Smooth muscle cell (in vitro differentiated cells): ENCODE measurements around the gene TXN2. TPM values are rescaled to one million over a fixed set of nuclear protein-coding genes. Genes with fewer than 3 reads are reported as not detected.
"Not testable (repeated sequence)": the region's sequence is repeated elsewhere in the genome, so short reads cannot be mapped to it uniquely, and the experiment has no call there.

Source experiments
- DNase-seq: peaks from one replicate; lab custom pipeline; 2025; ENCODE audit not compliant: unreplicated experiment; lab: John Stamatoyannopoulos, UW
- H2AFZ ChIP-seq: fragments of 200-600 bp; sonication (generic); 2 replicates; pipeline ENCODE4 v1.6.0; 2016; ENCODE audit warnings: antibody characterized with exemption, low read depth, mild to moderate bottlenecking
- H3F3A ChIP-seq: fragments of 200-600 bp; sonication (generic); 2 replicates; pipeline ENCODE4 v1.6.0; 2017; ENCODE audit warnings: antibody characterized with exemption, low read depth
- H3K27ac ChIP-seq: fragments of 200-600 bp; sonication (generic); 2 replicates; pipeline ENCODE4 v1.5.1; 2016; ENCODE audit warnings: low read depth, mild to moderate bottlenecking
- H3K27me3 ChIP-seq: fragments of 200-600 bp; sonication (generic); 2 replicates; pipeline ENCODE4 v1.6.1; 2016; ENCODE audit warnings: low read depth, mild to moderate bottlenecking
- H3K36me3 ChIP-seq: fragments of 200-600 bp; sonication (generic); 2 replicates; pipeline ENCODE4 v1.5.1; 2016; ENCODE audit warnings: low read depth
- H3K4me1 ChIP-seq: fragments of 200-600 bp; sonication (generic); 2 replicates; pipeline ENCODE4 v1.5.1; 2016; ENCODE audit warnings: low read depth
- H3K4me2 ChIP-seq: fragments of 200-600 bp; sonication (generic); 2 replicates; pipeline ENCODE4 v1.6.0; 2016; ENCODE audit warnings: mild to moderate bottlenecking
- H3K4me3 ChIP-seq: fragments of 200-600 bp; sonication (generic); 2 replicates; pipeline ENCODE4 v1.5.1; 2016; ENCODE audit warnings: mild to moderate bottlenecking
- H3K79me2 ChIP-seq: fragments of 200-600 bp; sonication (generic); 2 replicates; pipeline ENCODE4 v1.6.0; 2016; ENCODE audit warnings: low read depth, mild to moderate bottlenecking
- H3K9ac ChIP-seq: fragments of 200-600 bp; sonication (generic); 2 replicates; pipeline ENCODE4 v1.6.0; 2016; ENCODE audit warnings: low read depth
- H3K9me3 ChIP-seq: fragments of 200-600 bp; sonication (generic); replicated peaks from 2 replicates; pipeline ENCODE4 v1.5.1; 2016; ENCODE audit warnings: low read depth
- H4K20me1 ChIP-seq: fragments of 200-600 bp; sonication (generic); 2 replicates; pipeline ENCODE4 v1.6.0; 2016; ENCODE audit warnings: low read depth
- WGBS: methylation state at CpG from one replicate; pipeline ENCODE4 v1.1.7; 2016; ENCODE audit warnings: low lambda C conversion rate; 5-methylcytosine and 5-hydroxymethylcytosine counted together
- polyA plus RNA-seq: library from polyadenylated mRNA; unstranded; fragments of >200 nt; fragmentation: Nextera tagmentation; extraction: Ambion mirVana; gene quantifications from 2 replicates; pipeline ENCODE4 v1.2.1, GENCODE V29; 2016
- total RNA-seq: library from RNA; depleted of rRNA; stranded (reverse); fragments of >200 nt; gene quantifications from 2 replicates; pipeline ENCODE4 v1.2.3, GENCODE V29; 2014
- TF ChIP-seq, protein P1 (sequence below): fragments of 200-600 bp; sonication (generic); IDR thresholded peaks from 2 replicates; pipeline ENCODE4 v1.5.1; 2017; ENCODE audit warnings: borderline replicate concordance, mild to moderate bottlenecking, antibody characterized with exemption; ENCODE audit not compliant: insufficient read depth, poor library complexity, severe bottlenecking

Gene TXN2
- total and polyA plus RNA-seq, 2 experiments from 2014 or later = 17.0 to 97.0 TPM

DNA sequence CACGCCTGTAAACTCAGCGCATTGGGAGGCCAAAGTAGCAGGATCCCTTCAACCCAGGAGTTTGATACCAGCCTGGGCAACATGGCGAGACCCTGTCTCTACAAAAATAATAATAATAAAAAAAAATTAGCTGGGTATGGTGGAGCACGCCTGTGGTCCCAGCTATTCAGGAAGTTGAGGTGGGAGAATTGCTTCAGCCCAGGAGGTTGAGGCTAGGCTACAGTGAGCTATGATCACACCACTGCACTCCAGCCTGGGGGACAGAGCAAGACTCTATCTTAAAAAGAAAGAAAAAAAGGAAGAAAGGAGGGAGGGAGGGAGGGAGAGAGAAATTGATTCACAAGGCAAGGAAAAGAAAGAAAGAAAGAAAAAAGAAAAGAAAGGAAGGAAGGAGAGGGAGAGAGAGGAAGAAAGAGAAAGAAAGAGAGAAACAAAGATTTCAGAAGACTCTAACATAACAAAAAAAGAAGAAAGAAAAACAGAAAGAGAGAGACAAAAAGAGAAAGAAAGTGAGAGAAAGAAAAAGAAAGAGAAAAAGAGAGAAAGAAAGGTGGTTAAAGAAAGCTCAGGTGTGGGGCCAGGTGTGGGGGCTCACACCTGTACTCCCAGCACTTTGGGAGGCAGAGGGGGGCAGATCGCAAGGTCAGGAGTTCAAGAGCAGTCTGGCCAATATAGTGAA is 56.4 kb downstream of the TXN2 start:
- 91% methylated on average over 5 of the region's 5 CpGs for WGBS
- no peaks in the 10 kb centered on the region for H3K79me2 ChIP-seq
- DNase-seq = no peak
- H3K9ac ChIP-seq = no peak overlapping the region
- H3K9me3 ChIP-seq = no peaks in the 10 kb centered on the region
- peaks cover 15% of the 10 kb centered on the region for H3F3A ChIP-seq
- H3K27ac ChIP-seq = peak overlapping the region; percentile 75
- H3K27me3 ChIP-seq = no peaks in the 10 kb centered on the region
- H2AFZ ChIP-seq = no peak overlapping the region
- no peaks in the 10 kb centered on the region for H4K20me1 ChIP-seq
- no peaks in the 10 kb centered on the region for H3K36me3 ChIP-seq
- no peak overlapping the region for H3K4me3 ChIP-seq
- H3K4me1 ChIP-seq = peaks cover 9% of the 10 kb centered on the region
- H3K4me2 ChIP-seq = no peak overlapping the region
- TF ChIP-seq, protein P1, sequence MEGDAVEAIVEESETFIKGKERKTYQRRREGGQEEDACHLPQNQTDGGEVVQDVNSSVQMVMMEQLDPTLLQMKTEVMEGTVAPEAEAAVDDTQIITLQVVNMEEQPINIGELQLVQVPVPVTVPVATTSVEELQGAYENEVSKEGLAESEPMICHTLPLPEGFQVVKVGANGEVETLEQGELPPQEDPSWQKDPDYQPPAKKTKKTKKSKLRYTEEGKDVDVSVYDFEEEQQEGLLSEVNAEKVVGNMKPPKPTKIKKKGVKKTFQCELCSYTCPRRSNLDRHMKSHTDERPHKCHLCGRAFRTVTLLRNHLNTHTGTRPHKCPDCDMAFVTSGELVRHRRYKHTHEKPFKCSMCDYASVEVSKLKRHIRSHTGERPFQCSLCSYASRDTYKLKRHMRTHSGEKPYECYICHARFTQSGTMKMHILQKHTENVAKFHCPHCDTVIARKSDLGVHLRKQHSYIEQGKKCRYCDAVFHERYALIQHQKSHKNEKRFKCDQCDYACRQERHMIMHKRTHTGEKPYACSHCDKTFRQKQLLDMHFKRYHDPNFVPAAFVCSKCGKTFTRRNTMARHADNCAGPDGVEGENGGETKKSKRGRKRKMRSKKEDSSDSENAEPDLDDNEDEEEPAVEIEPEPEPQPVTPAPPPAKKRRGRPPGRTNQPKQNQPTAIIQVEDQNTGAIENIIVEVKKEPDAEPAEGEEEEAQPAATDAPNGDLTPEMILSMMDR = no peak

DNA sequence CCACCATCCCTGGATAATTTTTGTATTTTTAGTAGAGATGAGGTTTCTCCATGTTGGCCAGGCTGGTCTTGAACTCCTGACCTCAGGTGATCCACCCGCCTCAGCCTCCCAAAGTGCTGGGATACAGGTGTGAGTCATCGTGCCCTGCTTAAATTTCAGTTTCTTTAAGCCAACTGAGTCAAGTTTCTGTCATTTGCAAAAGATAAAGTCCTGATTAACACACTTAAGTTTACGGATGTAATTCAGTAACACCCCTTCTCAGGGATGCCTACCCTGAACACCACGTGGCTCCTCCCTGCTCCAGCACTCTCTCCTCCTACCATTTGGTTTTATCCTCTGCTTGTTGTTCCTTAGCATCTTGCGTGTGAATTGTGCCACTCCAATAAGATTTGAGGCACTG is 57.0 kb downstream of the TXN2 start:
- Histone ChIP-seq H3F3A (peaks cover 20% of the 10 kb centered on the region), H3K4me1 (peaks cover 11% of the 10 kb centered on the region), H3K27ac (peak overlapping the region; percentile 75)
- not testable (repeated sequence) for H3K79me2 ChIP-seq, H3K4me2 ChIP-seq, H2AFZ ChIP-seq, DNase-seq, H3K36me3 ChIP-seq, H3K4me3 ChIP-seq, H3K9me3 ChIP-seq, H3K9ac ChIP-seq, H3K27me3 ChIP-seq, H4K20me1 ChIP-seq
- WGBS = 54% methylated on average over 5 of the region's 5 CpGs

DNA sequence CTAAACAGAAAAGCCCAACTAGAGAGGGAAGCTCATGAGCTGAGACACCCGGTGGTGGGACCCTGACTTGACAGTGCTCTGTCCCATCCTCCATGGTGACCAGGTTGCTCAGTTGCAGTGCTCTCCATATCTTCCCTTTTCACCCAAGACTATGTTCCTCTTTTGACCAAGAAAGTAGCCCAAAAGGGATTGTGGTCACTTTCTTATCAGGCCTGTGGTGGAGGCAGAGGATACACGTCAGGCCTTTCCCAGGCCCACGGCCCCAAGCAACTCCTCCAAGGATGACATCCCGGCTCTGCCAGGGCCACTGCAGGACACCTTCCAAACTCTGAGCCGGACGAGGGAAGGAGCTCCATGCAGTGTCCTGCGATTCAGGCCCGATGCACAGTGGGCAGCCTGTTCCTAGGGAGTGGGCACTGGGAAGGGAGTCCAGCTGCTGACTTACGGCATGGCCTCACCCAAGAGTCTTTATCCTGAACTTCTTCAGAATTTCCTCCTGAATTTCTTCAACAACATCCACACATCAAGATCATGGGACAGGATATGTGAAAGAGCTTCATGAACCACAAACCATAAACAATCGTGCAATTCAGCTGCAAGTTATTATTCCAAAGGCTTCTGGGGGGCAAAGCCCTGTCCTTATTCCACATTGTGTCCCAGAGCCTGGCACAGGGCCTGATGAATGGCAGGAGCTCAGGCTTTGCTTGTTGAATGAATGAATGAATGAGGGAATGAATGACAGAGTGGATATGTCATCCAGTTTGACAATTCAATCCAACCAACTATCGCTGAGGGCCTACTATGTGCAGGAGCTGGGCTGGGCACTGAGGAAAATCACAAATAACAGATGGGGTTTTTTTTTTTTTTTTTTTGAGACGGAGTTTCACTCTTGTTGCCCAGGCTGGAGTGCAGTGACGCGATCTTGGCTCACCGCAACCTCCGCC is 57.7 kb downstream of the TXN2 start:
- H3K4me3 ChIP-seq = no peak overlapping the region
- H3K27me3 ChIP-seq = no peaks in the 10 kb centered on the region
- H3K36me3 ChIP-seq = no peaks in the 10 kb centered on the region
- no peaks in the 10 kb centered on the region for H3K9me3 ChIP-seq
- TF ChIP-seq, protein P1 = no peak
- peaks cover 23% of the 10 kb centered on the region for H3F3A ChIP-seq
- H2AFZ ChIP-seq = no peak overlapping the region
- H3K27ac ChIP-seq = peak overlapping the region; percentile 75
- no peaks in the 10 kb centered on the region for H4K20me1 ChIP-seq
- DNase-seq = no peak
- H3K9ac ChIP-seq = no peak overlapping the region
- no peaks in the 10 kb centered on the region for H3K79me2 ChIP-seq
- H3K4me2 ChIP-seq = no peak overlapping the region
- peaks cover 16% of the 10 kb centered on the region for H3K4me1 ChIP-seq
- 68% methylated on average over 16 of the region's 16 CpGs for WGBS

DNA sequence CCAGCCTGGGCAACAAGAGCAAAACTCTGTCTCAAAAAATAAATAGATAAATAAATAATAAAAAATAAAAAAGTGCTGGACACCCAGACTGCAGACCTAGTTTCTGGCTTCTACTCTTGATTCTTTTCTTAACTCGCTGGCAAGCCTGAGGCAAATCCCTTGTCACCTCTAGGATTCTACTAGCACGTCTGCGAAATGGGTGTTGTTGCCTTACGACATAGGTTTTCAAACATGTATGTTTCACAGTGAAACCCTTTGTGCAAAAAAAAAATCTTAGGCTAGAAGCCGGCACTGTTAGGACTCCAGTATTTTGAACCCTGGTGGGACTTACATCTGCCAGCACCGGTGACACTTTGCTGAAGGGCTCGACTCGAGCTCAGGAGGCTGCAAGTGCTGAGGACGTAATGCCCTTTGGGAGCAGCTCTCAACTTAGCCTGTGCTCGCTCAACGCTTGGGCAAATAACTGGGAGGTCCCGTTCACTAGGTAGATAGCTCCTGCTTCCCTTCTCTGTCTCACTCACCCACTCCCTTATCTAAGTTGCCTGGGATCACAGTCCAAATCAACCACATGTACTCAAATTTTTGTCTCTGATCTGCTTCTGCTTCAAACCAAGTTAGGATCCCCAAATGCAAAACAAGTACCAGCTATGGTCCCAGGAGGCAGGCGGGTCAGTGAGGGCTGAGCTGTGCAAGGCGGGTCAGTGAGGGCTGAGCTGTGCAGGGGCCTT is 59.0 kb downstream of the TXN2 start:
- WGBS = 91% methylated on average over 14 of the region's 14 CpGs
- Histone ChIP-seq H3K9ac (no peak overlapping the region), H3K4me3 (no peak overlapping the region), H3F3A (peaks cover 25% of the 10 kb centered on the region), H3K27me3 (no peaks in the 10 kb centered on the region), H3K4me1 (peaks cover 16% of the 10 kb centered on the region), H3K4me2 (no peak overlapping the region), H3K9me3 (no peaks in the 10 kb centered on the region), H2AFZ (no peak overlapping the region), H3K27ac (no peak overlapping the region), H3K36me3 (no peaks in the 10 kb centered on the region), H3K79me2 (no peaks in the 10 kb centered on the region), H4K20me1 (no peaks in the 10 kb centered on the region)
- no peak for DNase-seq
- TF ChIP-seq, protein P1 = no peak
